ENCODE measurements around the gene MYD88.

GRCh38 chr3:38115645-38116427, 22.6 kb upstream of the MYD88 start:
- TF ChIP-seq, protein P1, sequence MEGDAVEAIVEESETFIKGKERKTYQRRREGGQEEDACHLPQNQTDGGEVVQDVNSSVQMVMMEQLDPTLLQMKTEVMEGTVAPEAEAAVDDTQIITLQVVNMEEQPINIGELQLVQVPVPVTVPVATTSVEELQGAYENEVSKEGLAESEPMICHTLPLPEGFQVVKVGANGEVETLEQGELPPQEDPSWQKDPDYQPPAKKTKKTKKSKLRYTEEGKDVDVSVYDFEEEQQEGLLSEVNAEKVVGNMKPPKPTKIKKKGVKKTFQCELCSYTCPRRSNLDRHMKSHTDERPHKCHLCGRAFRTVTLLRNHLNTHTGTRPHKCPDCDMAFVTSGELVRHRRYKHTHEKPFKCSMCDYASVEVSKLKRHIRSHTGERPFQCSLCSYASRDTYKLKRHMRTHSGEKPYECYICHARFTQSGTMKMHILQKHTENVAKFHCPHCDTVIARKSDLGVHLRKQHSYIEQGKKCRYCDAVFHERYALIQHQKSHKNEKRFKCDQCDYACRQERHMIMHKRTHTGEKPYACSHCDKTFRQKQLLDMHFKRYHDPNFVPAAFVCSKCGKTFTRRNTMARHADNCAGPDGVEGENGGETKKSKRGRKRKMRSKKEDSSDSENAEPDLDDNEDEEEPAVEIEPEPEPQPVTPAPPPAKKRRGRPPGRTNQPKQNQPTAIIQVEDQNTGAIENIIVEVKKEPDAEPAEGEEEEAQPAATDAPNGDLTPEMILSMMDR (IDR thresholded peaks at IDR 0.05 in 2 of 3, conservative IDR thresholded peaks at IDR 0.05 in 1 of 3; ENCODE audit: borderline replicate concordance in 1 of 3, insufficient read depth in 1 of 3, low read depth in 2 of 3, low read length in 2 of 3), result no peak
- TF ChIP-seq ELF1 (IDR thresholded peaks at IDR 0.05; ENCODE audit: borderline replicate concordance, low read depth) (no peak), EZH2phosphoT487 (IDR thresholded peaks at IDR 0.05; ENCODE audit: borderline replicate concordance) (no peak), MAX (IDR thresholded peaks at IDR 0.05) (no peak), RAD21 (IDR thresholded peaks at IDR 0.05; ENCODE audit: low read depth) (no peak), EGR1 (IDR thresholded peaks at IDR 0.05; ENCODE audit: low read depth) (no peak), POLR2A (IDR thresholded peaks at IDR 0.05; ENCODE audit: borderline replicate concordance, extremely low read depth, insufficient read depth, insufficient read length) (no peak)
- TF ChIP-seq, protein P2, sequence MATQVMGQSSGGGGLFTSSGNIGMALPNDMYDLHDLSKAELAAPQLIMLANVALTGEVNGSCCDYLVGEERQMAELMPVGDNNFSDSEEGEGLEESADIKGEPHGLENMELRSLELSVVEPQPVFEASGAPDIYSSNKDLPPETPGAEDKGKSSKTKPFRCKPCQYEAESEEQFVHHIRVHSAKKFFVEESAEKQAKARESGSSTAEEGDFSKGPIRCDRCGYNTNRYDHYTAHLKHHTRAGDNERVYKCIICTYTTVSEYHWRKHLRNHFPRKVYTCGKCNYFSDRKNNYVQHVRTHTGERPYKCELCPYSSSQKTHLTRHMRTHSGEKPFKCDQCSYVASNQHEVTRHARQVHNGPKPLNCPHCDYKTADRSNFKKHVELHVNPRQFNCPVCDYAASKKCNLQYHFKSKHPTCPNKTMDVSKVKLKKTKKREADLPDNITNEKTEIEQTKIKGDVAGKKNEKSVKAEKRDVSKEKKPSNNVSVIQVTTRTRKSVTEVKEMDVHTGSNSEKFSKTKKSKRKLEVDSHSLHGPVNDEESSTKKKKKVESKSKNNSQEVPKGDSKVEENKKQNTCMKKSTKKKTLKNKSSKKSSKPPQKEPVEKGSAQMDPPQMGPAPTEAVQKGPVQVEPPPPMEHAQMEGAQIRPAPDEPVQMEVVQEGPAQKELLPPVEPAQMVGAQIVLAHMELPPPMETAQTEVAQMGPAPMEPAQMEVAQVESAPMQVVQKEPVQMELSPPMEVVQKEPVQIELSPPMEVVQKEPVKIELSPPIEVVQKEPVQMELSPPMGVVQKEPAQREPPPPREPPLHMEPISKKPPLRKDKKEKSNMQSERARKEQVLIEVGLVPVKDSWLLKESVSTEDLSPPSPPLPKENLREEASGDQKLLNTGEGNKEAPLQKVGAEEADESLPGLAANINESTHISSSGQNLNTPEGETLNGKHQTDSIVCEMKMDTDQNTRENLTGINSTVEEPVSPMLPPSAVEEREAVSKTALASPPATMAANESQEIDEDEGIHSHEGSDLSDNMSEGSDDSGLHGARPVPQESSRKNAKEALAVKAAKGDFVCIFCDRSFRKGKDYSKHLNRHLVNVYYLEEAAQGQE (IDR thresholded peaks at IDR 0.05; ENCODE audit: low read depth), result no peak
